ENCODE measurements around the gene REEP1. TPM values are rescaled to one million over a fixed set of nuclear protein-coding genes. Genes with fewer than 3 reads are reported as not detected.

REEP1 gene
- total and polyA plus RNA-seq, 2 of the 8 experiments (the other 6 are each of a cell fraction or from before 2014, with no cell fraction given), result 0.74 to 1.5 TPM

GRCh38 chr2:86378469-86378868 is 41.0 kb upstream of the REEP1 start:
- H3K4me3 ChIP-seq (ENCODE audit: extremely low read depth in 1 of 4, insufficient read depth in 2 of 4, low read depth in 3 of 4, low read length in 4 of 4), result no peak overlapping the region
- H2AFZ ChIP-seq (ENCODE audit: low read length), result no peak overlapping the region
- H3K23ac ChIP-seq (ENCODE audit: insufficient read length), result no peak overlapping the region
- ChIA-PET POLR2A (ENCODE audit: partially characterized antibody) (no interaction called here), CTCF (ENCODE audit: partially characterized antibody) (no interaction called here)
- H3K4me2 ChIP-seq (ENCODE audit: insufficient read depth in 1 of 2, low read depth in 2 of 2, low read length in 2 of 2), result no peak overlapping the region
- no peak overlapping the region for H3K14ac ChIP-seq (ENCODE audit: insufficient read length)
- H3K79me1 ChIP-seq (ENCODE audit: low read depth, low read length), result no peaks in the 10 kb centered on the region
- H2BK120ac ChIP-seq (replicated peaks; ENCODE audit: low read depth, low read length), result no peak overlapping the region
- no peak overlapping the region for H2AK5ac ChIP-seq (ENCODE audit: low read depth, low read length)
- H3K4me1 ChIP-seq (replicated peaks in 1 of 4; ENCODE audit: control insufficient read depth in 3 of 4, insufficient read depth in 4 of 4, low read length in 3 of 4), result no peaks in the 10 kb centered on the region
- H4K91ac ChIP-seq (replicated peaks; ENCODE audit: insufficient read length, low read length), result no peak overlapping the region
- H3K36me3 ChIP-seq (ENCODE audit: control insufficient read depth in 2 of 4, insufficient read depth in 4 of 4, low read length in 3 of 4), result no peaks in the 10 kb centered on the region
- no peaks in the 10 kb centered on the region for H3K27me3 ChIP-seq (replicated peaks in 1 of 4; ENCODE audit: control insufficient read depth in 3 of 4, extremely low read depth in 1 of 4, insufficient read depth in 3 of 4, low read length in 3 of 4)
- TF ChIP-seq CHD2 (IDR thresholded peaks at IDR 0.05; ENCODE audit: low read length), result no peak
- H3K23me2 ChIP-seq (ENCODE audit: low read depth, low read length), result no peaks in the 10 kb centered on the region
- H3K4ac ChIP-seq (replicated peaks; ENCODE audit: insufficient read length, low read depth, low read length), result no peak overlapping the region
- no peak overlapping the region for H3K9ac ChIP-seq (replicated peaks in 1 of 4; ENCODE audit: extremely low read depth in 1 of 4, low read depth in 3 of 4, low read length in 3 of 4)
- H3K18ac ChIP-seq (ENCODE audit: extremely low read depth, low read length), result no peak overlapping the region
- no peak overlapping the region for H3K56ac ChIP-seq (replicated peaks; ENCODE audit: insufficient read length, low read depth, low read length)
- no peaks in the 10 kb centered on the region for H3K9me3 ChIP-seq (ENCODE audit: insufficient read depth in 2 of 2, low read depth in 1 of 2, low read length in 1 of 2)
- no peak overlapping the region for H3K27ac ChIP-seq (ENCODE audit: low read depth, low read length)
- no peak overlapping the region for H4K8ac ChIP-seq (ENCODE audit: extremely low read depth, insufficient read depth, low read length)
- DNase-seq (ENCODE audit: low read depth in 1 of 2, low spot score in 2 of 2), result no peak
- no peak overlapping the region for H4K5ac ChIP-seq (ENCODE audit: insufficient read length, low read depth, low read length)
- H2BK15ac ChIP-seq (ENCODE audit: low read length), result no peak overlapping the region
- 91% methylated on average over 4 of the region's 4 CpGs; no CpG with 5 or more reads in 1 of the 2 experiments for WGBS, 2 experiments (ENCODE audit: extremely low coverage in 1 of 2, insufficient coverage in 1 of 2, insufficient read length in 1 of 2, insufficient replicate concordance in 2 of 2, low coverage in 1 of 2, low lambda C conversion rate in 2 of 2, missing lambda C conversion rate in 1 of 2)
- no peaks in the 10 kb centered on the region for H4K20me1 ChIP-seq (replicated peaks in 1 of 2; ENCODE audit: control insufficient read depth in 1 of 2, insufficient read depth in 2 of 2, low read length in 2 of 2)
- H2BK12ac ChIP-seq (ENCODE audit: low read depth, low read length), result no peak overlapping the region
- no peaks in the 10 kb centered on the region for H3K79me2 ChIP-seq (ENCODE audit: control insufficient read depth in 1 of 2, insufficient read depth in 2 of 2, low read length in 2 of 2)
- FAIRE-seq, result no peak
- no peak overlapping the region for H2BK5ac ChIP-seq (ENCODE audit: low read depth, low read length)
- no peak overlapping the region for H2BK20ac ChIP-seq (ENCODE audit: low read length)

Measured in H1 (cell line).